Adipose tissue (tissue), 3 donors: ENCODE results near the gene ADAMTSL3. TPM values are rescaled to one million over a fixed set of nuclear protein-coding genes. Genes with fewer than 3 reads are reported as not detected.
"Not testable (repeated sequence)": the region's sequence is repeated elsewhere in the genome, so short reads cannot be mapped to it uniquely, and the experiment has no call there.

Source experiments
- H3K27ac ChIP-seq: one replicate; pipeline ENCODE4 v1.5.1; 2013; ENCODE audit warnings: low read depth, low read length
- WGBS, 3 donors: extraction: QIAGEN DNeasy Blood & Tissue Kit; methylation state at CpG; one replicate each; pipeline ENCODE4 v1.1.7; 2013; 5-methylcytosine and 5-hydroxymethylcytosine counted together
- polyA plus RNA-seq, 3 donors: library from polyadenylated mRNA; stranded (reverse); fragments of 200-250 nt; gene quantifications; one replicate each; pipeline ENCODE4 v1.2.3, GENCODE V29; 2013
- donor health status: healthy with polysubstance abuse.
- donor health status: Bipolar disorder and iron deficiency.
- donor health status: healthy.

Gene ADAMTSL3
- polyA plus RNA-seq, 3 donors: 2.3 to 7.9 (median 3.7) TPM

GRCh38 chr15:83926116-83926515 is 272.2 kb downstream of the ADAMTSL3 start:
- no peak overlapping the region for H3K27ac ChIP-seq
- 26 to 45% (median 29%) methylated on average over 1 of the region's 1 CpG for WGBS, 3 donors

- WGBS, 3 donors: 86 to 94% (median 92%) methylated on average over 2 of the region's 2 CpGs
- no peak overlapping the region for H3K27ac ChIP-seq
These were observed 273.9 kb downstream of the ADAMTSL3 start for GRCh38 chr15:83927704-83928391.

GRCh38 chr15:83928392-83928734 is 274.4 kb downstream of the ADAMTSL3 start:
- no peak overlapping the region for H3K27ac ChIP-seq
- WGBS, 3 donors: 69 to 89% (median 84%) methylated on average over 1 of the region's 1 CpG

GRCh38 chr15:83928878-83929418 is 275.0 kb downstream of the ADAMTSL3 start:
- 74 to 82% (median 78%) methylated on average over 5 of the region's 5 CpGs for WGBS, 3 donors
- no peak overlapping the region for H3K27ac ChIP-seq

GRCh38 chr15:83929619-83930018 is 275.7 kb downstream of the ADAMTSL3 start:
- WGBS, 3 donors: 88 to 97% (median 93%) methylated on average over 1 of the region's 1 CpG
- H3K27ac ChIP-seq: no peak overlapping the region

GRCh38 chr15:83930392-83931212 is 276.7 kb downstream of the ADAMTSL3 start:
- no peak overlapping the region for H3K27ac ChIP-seq

- WGBS, 3 donors: 89 to 94% (median 93%) methylated on average over 1 of the region's 1 CpG
- H3K27ac ChIP-seq: no peak overlapping the region
These were observed 281.9 kb downstream of the ADAMTSL3 start for GRCh38 chr15:83935774-83936173.

GRCh38 chr15:83940136-83940535 is 286.2 kb downstream of the ADAMTSL3 start:
- WGBS, 3 donors: 62 to 95% (median 91%) methylated on average over 4 of the region's 4 CpGs
- no peak overlapping the region for H3K27ac ChIP-seq

- no peak overlapping the region for H3K27ac ChIP-seq
- WGBS, 3 donors: 89 to 97% (median 90%) methylated on average over 3 of the region's 3 CpGs
These were observed 289.1 kb downstream of the ADAMTSL3 start for GRCh38 chr15:83943043-83943442.

GRCh38 chr15:83943849-83944404 is 290.0 kb downstream of the ADAMTSL3 start:
- H3K27ac ChIP-seq: no peak overlapping the region
- 91 to 98% (median 92%) methylated on average over 4 of the region's 4 CpGs for WGBS, 3 donors

- H3K27ac ChIP-seq: no peak overlapping the region
- 67 to 72% (median 68%) methylated on average over 4 of the region's 4 CpGs for WGBS, 3 donors
These were observed 293.2 kb downstream of the ADAMTSL3 start for GRCh38 chr15:83947156-83947555.

GRCh38 chr15:83954506-83954905 is 300.6 kb downstream of the ADAMTSL3 start:
- no peak overlapping the region for H3K27ac ChIP-seq

- no peak overlapping the region for H3K27ac ChIP-seq
- WGBS, 3 donors: 85 to 100% (median 87%) methylated on average over 1 of the region's 1 CpG
These were observed 301.9 kb downstream of the ADAMTSL3 start for GRCh38 chr15:83955806-83956265.

- H3K27ac ChIP-seq: no peak overlapping the region
- 80 to 89% (median 82%) methylated on average over 4 of the region's 4 CpGs for WGBS, 3 donors
These were observed 303.0 kb downstream of the ADAMTSL3 start for GRCh38 chr15:83956887-83957286.

- no peak overlapping the region for H3K27ac ChIP-seq
- 90 to 94% (median 93%) methylated on average over 2 of the region's 2 CpGs for WGBS, 3 donors
These were observed 305.6 kb downstream of the ADAMTSL3 start for GRCh38 chr15:83959477-83959876.

GRCh38 chr15:83960192-83960829 is 306.4 kb downstream of the ADAMTSL3 start:
- no peak overlapping the region for H3K27ac ChIP-seq
- WGBS, 3 donors: 78 to 86% (median 85%) methylated on average over 6 of the region's 6 CpGs

GRCh38 chr15:83961311-83961710 is 307.4 kb downstream of the ADAMTSL3 start:
- no peak overlapping the region for H3K27ac ChIP-seq
- WGBS, 3 donors: 88 to 96% (median 94%) methylated on average over 3 of the region's 3 CpGs

- not testable (repeated sequence) for H3K27ac ChIP-seq
- WGBS, 3 donors: 97 to 100% (median 100%) methylated on average over 1 of the region's 1 CpG
These were observed 311.0 kb downstream of the ADAMTSL3 start for GRCh38 chr15:83964967-83965366.
